GM19395 (cell line): ENCODE measurements around the gene MAST2.
"Not testable (repeated sequence)": the region's sequence is repeated elsewhere in the genome, so short reads cannot be mapped to it uniquely, and the experiment has no call there.

Experiments
- ATAC-seq: cut with Tn5 transposase; IDR thresholded peaks from one replicate; pipeline ENCODE4 v1.9.1; 2021; ENCODE audit warnings: mild to moderate bottlenecking, moderate library complexity; ENCODE audit not compliant: unreplicated experiment

Gene MAST2

DNA sequence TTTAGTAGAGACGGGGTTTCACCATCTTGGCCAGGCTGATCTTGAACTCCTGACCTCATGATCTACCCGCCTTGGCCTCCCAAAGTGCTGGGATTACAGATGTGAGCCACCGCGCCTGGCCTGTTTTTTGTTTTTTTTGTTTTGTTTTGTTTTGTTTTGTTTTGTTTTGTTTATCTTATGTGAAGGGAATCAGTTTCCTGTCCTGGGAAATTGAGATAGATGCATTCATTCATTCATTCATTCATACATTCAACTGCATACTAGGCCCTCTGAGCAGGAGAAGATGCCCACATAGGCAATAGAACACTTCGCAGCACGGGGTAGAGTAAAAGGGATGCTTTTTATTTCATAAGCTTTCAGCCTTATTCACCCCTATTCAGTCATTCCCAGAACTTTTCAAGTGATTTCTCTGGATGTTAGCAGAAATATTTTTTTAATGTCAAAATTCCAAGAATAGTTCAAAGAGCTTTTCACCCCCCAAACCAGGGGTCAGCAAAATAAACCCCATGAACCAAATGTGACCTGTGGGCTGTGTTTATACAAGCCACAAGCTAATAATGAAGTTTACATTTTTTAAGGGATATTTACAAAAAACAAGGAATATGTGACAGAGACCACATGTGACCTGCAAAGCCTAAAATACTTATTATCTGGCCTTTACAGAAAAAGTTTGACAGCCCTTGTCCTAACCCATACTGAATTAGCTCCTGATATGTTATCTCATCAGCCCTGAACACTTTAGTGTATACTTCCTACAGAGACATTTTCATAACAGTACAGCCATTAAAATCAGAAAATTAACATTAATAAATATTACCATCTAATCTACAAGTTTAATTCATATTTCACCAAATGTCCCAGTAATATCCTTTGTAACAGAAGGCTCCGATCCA lies 127.1 kb downstream of the MAST2 start:
- no peak for ATAC-seq

DNA sequence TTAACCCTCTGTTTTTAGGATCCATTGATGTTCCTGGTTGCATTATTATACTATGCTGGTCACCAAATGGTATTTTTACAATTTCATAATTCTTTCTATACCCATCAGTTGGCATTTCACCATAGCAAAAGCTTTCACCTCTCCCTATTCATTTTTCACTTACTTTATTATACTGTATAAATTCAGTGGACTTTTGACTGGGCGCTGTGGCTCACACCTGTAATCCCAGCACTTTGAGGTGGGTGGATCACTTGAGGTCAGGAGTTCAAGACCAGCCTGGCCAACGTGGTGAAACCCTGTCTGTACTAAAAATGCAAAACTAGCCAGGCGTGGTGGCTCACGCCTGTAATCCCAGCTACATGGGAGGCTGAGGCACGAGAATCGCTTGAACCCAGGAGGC lies 128.8 kb downstream of the MAST2 start:
- not testable (repeated sequence) for ATAC-seq

DNA sequence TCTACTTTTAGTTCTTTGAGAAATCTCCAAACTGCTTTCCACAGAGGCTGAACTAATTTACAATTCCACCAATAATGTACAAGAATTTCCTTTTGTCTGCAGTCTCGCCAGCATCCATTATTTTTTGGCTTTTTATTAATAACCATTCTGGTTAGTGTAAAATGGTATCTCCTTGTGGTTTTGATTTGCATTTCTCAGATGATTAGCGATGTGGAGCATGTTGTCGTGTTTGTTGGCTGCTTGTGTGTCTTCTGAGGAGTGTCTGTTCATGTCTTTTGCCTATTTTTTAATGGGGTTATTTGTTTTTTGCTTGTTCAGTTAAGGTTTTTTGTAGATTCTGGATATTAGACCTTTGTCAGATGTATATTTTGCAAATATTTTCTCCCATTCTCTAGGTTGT lies 131.5 kb downstream of the MAST2 start:
- no peak for ATAC-seq

DNA sequence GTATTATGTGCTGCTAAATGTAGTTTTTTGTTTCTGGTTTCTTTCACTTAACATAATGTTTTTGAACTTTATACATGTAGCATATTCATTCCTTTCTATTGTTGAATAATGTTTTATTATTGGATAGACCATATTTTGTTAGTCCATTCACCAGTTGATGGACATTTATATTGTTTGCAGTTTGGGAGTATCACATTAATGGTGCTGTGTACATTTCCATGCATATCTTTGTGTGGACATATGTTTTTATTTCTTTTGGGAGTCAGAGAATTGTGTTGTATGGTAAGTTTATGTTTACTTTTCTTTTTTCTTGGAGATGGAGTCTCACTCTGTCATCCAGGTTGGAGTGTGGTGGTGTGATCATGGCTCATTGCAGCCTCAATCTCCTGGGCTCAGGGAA lies 134.6 kb downstream of the MAST2 start:
- no peak for ATAC-seq

DNA sequence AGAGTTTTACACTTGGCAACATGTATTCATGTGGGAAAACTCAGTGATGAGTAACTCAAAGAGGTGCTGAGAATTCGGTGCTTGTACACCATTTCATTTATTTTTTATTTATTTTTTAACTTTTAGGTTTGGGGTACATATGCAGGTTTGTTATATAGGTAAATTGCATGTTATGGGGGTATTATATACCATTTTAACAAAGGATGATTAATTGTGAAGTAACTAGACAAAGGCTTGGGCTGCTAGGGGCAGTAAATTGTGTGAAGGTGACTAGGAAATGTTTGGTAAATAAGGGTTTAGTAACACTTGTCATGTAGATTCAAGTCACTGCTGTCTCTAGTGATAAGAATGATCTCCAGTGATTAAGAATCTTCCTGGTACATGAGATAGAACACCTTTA lies 139.0 kb downstream of the MAST2 start:
- no peak for ATAC-seq

DNA sequence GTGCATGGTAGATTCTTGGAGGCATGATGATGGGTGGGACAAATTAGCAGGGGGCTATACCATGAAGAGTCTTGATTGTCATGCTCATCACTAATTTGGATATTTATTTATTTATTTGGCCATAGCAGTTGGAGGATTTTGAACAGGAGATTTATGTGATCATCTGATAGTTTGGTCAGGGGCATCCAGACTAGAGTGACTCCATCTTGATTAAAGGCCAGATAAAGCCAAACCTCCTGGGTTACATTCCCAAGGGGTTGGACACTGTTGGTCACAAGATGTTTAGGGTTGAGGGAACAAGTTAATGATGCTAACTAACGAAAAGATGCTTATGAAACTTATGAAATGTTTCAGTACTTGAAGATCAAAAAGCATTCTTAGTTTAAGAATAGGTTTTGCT lies 139.8 kb downstream of the MAST2 start:
- ATAC-seq = no peak

DNA sequence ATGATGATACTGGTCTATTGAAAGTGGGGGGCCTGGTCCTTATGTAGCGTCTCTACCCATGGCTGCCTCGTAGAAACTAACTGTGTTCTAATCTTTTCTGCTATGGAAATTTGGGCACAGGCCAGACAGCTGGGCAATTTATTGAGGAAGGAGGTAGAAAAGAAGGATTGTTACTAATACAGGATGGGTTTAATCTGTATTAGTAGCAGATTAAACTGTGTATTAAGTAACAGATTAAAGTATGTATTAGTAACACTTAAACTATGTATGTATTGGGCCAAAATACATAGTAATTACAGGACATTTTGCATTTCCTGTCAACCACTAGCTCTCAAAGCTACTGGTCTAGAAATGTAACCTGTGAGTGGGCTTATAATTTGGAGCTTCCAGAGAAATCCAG lies 142.0 kb downstream of the MAST2 start:
- ATAC-seq = no peak

DNA sequence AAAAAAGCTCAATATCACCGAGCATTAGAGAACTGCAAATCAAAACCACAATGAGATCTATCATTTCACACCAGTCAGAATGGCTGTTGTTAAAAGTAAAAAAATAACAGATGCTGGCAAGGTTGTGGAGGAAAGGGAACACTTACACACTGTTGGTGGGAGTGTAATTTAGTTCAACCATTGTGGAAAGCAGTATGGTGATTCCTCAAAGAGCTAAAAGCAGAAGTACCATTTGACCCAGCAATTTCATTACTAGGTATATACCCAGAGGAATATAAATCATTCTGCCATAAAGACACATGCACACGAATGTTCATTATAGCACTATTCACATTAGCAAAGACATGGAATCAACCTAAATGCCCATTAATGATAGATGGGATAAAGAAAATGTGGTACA lies 146.1 kb downstream of the MAST2 start:
- ATAC-seq = not testable (repeated sequence)

DNA sequence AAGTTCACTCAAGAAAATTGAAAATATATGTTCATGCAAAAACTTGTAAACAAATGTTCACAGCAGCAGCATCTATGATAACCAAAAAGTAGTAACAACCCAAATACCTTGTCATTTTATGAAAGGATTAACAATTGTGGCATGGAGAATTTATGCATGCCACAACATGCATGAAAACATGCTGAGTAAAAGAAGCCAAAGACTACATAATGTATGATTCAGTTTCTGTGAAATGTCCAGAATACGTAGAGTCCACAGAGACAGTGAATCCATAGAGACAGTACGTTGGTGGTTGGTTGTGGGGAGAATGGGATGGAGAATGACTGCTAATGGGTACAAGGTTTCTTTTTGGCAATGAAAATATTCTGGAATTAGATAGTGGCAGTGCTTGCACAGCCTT lies 148.7 kb downstream of the MAST2 start:
- ATAC-seq = no peak

DNA sequence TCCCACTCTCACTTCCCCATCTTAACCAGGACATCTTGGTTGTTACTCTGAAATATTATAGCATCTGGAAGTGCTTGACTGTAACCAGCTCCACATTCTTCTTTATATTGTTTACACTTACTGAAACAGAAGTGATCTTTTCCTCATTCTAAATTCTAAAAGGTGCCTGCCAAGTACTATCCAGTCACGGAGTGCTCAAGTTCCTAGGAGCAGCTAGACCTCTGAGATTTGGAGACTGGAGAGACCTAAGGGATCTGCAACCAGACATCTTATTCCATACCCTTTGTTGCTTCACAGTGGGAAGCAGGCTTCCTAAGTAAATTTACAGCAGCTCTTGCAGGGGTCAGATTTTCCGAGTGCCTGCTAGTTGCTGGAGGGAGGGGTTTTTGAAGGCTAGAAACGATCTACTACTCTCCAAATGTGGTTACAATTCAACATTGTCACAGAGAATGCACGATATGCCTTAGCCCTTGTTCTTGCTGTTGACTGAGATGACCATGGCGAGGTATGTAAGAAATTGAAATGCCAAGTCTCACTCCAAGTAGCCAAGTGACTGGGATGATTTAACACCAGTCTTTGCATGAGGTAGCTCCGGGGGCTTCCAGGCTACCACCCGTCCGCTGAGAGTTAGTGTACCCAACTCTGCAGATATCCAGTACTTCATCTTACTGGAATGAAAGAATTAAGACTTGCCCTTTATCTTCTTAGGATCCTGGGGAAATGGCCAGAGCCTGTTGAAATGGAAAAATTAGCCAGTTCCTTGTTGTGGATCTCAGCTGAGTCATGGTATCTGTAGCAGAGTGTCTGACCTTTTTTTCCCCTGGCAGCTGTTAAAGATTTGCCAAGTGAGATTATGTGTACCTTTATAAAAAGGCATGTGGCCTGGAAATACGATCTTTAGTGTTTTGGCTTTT lies 150.8 kb downstream of the MAST2 start:
- ATAC-seq = no peak

DNA sequence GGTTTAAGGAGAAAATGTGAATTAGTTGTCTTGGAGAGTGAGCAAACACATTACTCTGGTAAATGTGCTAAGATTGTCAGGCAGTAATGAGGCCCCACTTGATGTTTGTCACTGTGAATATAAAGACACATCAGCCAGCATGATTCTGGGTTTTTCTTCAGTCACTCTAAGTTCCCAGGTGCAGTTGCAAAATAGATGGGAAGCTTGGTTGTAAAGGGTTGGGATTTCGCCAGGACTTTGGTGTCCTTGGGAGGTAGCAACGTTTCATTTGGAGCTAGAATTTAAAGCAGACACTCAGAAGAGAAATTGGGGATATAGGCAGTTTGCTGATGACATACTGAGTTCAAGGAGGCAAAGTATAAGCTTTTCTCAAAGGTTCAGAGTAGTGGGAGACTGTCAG lies 154.3 kb downstream of the MAST2 start:
- ATAC-seq = no peak

DNA sequence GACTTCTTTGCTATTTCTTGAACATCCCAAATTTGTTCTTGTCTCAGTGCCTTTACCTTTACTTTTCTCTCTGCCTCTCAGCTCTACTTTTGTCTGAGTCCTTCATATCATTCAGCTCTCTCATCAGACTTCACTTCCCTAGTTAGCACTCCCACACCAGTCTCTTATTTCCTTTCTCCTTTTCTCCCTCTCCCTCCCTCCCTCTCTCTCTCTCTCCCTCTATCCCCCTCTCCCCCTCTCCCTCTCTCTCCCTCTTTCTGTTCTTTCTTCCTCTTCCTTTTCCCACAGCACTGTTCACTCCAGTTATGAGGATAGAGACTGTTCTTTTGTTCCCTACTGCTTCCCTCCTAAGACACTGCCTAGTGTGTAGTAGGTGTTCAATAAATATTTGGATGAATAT lies 154.9 kb downstream of the MAST2 start:
- ATAC-seq = no peak

DNA sequence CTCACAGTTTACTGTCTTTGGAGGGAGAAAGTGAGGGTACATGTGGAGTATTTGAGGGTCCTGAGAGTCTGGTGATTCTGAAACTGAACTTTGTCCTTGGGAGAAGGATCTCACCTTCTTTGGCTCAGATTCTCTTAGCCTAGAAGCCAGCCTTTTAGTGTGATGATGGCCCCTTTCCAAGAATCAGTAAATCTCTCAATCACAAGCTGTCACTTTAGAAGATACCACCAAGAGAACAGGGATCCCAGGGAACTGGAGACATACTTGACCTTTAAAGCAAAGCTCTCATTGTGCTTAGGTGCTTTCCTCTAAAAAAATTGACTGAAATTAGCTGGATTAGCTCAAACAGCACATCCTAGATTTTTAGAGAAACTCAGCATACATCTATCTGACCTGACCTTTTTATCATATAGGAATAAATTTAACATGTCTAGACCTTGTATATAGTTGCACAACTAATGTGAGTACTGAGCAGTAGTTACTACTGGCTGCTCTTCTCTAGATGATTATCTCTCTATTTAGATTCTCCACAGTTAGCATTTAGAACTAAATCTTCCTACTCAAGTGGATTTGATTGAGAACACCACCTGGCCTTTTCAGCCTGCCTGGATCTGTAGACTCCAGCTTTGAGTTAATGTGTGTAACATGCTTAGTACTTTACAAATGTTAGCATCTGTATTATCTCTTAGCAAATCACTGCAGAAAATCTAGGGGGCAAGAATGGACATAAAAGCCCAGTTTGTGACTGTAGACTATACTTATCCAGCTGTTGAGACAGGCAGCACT lies 157.7 kb downstream of the MAST2 start:
- ATAC-seq = no peak

DNA sequence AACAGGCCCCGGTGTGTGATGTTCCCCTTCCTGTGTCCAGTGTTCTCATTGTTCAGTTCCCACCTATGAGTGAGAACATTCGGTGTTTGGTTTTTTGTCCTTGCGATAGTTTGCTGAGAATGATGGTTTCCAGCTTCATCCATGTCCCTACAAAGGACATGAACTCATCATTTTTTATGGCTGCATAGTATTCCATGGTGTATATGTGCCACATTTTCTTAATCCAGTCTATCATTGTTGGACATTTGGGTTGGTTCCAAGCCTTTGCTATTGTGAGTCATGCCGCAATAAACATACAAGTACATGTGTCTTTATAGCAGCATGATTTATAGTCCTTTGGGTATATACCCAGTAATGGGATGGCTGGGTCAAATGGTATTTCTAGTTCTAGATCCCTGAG lies 158.5 kb downstream of the MAST2 start:
- ATAC-seq = not testable (repeated sequence)

DNA sequence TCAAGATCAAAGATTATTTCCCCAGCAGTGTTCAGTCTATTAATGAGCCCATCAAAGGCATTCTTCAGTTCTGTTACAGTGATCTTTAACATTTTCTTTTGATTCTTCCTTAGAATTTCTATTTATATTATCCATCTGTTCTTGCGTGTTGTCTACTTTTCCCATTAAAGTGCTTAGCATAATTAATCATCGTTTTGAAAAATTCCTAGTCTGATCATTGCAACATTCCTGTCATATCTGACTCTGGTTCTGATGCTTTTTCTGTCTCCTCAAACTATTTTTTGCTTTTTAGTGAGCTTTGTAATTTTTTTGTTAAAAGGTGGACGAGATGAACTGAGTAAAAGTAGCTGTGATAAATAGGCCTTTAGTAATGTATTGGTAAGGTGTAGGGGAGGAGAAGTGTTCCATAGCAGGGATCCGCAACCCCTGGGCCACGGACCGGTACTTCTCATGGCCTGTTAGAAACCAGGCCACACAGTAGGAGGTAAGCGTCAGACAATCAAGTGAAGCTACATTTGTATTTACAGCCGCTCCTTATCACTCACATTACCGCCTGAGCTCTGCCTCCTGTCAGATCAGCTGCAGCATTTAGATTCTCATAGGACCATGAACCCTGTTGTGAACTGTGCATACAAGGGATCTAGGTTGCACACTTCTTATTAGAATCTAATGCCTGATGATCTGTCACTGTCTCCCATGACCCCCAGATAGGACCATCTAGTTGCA lies 165.7 kb downstream of the MAST2 start:
- ATAC-seq = no peak

DNA sequence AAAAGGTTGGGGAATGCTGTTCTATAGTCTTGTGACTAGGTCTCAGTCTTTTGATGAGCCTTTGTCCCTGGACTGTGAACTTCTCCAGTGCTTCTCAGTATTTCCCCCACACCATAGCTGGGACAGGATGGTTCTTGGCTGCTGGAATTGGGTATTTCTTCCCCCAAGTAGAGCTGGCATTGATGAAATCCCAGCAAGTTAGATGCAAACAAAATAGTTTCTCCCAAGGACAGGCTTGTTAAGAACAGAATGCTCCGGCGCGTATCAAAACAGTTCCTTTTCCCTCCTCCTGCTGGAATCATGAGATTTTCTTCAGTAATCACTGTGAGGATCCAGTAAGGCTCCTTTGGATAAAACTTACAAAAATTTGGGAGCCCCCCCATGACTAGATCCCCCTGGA lies 166.5 kb downstream of the MAST2 start:
- ATAC-seq = no peak

DNA sequence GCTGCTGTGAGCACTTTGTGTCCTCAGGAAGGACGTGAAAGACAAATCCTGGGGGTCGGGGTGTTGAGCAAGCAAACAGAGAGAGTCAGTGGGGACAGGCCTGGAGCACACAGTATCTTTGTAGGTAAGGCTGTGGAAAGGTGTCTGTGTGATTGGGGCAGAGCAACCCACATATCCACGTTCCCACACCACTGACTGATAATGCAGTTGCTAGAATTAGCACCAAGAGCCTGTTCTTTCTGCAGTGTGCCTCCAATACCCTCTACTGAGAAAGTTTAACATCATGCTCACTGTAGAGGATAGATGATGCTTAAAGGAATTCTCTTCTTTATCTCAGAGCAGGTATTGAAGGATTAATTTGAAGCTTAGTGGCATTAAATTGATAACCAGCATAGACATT lies 167.9 kb downstream of the MAST2 start:
- no peak for ATAC-seq

DNA sequence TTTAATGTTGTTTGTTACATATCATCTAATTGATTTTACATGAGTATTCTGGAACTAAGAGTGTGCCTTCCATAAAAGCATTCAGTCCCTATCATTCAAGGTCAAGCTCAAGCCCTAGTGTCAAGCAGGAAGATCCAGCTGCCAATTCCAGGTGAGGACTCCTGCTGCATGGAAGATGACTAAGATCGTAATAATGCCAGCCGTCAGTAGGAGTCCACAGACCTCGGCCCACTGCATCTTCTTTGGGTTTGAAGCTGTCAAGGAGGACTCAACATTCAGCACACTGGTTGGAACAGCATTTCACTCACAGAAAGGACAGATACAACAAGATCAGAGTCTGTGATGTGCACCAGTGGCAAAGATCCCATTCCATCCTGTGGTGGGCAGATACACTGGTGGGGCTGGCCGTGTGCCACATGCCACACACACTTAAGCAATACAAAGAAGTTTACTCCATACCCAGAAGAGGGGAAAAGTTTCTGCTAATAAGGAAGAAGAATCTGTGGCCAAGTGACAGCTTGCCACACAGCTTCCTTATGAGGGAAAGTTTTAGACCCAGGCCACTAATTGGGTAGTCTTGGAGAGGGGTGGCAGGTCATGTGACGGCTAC lies 168.6 kb downstream of the MAST2 start:
- ATAC-seq = no peak

DNA sequence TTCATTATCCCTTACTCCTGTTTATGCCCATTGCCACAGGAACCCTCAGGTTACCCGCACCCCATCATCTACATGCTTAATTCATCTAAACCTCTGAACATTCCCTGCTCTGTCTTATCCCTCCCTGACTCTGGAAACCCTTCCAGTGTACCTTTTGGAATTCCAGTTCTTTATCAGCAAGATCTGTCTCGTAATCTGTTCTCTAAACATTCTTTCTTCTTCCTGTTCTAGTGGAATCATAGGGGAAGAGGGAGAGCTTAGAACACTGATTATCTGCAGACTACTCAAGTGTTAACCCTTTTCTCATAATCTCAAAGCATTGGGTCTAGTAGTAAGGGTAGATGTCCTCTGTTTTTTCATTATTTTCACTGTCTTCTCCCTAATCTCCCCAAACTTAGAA lies 169.2 kb downstream of the MAST2 start:
- ATAC-seq = no peak

DNA sequence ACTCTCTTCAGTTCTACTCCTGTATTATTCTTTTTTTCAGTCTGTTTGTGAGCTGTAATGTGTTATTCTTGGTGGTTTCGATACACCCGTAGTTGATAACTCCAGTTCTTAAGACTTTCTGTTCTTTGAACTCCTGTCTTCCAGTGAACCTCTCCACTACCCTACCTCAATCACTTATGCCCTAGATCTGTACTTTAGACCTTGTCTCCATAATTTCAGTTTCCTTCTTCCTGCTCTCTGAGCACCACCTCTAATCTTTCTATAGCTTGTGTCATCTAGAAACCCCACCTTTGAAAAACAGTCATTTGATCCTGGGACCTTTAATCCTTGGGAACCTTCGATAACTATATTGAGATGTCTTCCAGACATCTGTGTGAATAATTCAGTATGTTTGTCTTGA lies 169.7 kb downstream of the MAST2 start:
- no peak for ATAC-seq
